Subcutaneous adipose tissue (tissue), 4 donors: ENCODE results near the gene SLIT3. TPM values are rescaled to one million over a fixed set of nuclear protein-coding genes. Genes with fewer than 3 reads are reported as not detected.

Experiments
- CTCF ChIP-seq: fragments of 450-650 bp; IDR thresholded peaks from one replicate; pipeline ENCODE4 v1.5.1; 2016; ENCODE audit warnings: low read depth, mild to moderate bottlenecking, control low read depth, antibody characterized with exemption, moderate library complexity
- total RNA-seq, 4 donors: library from RNA; depleted of rRNA; stranded (reverse); fragments of >200 nt; gene quantifications; one replicate each; pipeline ENCODE4 v1.1.0, GENCODE V29; 2016

SLIT3 gene
- total RNA-seq, 4 donors from 2014 or later, result 48.1 to 163 (median 83.2) TPM

DNA sequence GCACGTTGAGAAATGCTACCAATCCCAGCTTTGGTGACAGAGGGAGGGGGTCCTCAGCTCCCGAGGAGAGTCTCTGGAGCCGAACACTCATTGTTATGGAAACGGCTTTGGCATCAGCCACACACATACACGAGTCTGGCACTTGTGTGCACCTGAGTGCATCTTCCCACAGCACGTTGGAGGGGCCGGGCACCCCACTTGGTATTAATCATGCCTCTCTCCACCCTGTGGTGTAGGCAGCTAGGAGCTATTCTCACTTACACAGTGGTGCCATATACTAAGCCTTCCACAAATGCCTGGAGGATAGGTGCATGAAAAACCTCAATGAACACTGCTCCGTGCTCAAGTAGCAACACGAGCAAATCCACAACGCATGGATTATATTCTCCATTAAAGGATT is 587.9 kb downstream of the SLIT3 start:
- TF ChIP-seq CTCF, result no peak

GRCh38 chr5:168712280-168712924 is 588.5 kb downstream of the SLIT3 start:
- no peak for TF ChIP-seq CTCF

- TF ChIP-seq CTCF, result no peak
These were observed 590.2 kb downstream of the SLIT3 start for GRCh38 chr5:168710706-168711105.

DNA sequence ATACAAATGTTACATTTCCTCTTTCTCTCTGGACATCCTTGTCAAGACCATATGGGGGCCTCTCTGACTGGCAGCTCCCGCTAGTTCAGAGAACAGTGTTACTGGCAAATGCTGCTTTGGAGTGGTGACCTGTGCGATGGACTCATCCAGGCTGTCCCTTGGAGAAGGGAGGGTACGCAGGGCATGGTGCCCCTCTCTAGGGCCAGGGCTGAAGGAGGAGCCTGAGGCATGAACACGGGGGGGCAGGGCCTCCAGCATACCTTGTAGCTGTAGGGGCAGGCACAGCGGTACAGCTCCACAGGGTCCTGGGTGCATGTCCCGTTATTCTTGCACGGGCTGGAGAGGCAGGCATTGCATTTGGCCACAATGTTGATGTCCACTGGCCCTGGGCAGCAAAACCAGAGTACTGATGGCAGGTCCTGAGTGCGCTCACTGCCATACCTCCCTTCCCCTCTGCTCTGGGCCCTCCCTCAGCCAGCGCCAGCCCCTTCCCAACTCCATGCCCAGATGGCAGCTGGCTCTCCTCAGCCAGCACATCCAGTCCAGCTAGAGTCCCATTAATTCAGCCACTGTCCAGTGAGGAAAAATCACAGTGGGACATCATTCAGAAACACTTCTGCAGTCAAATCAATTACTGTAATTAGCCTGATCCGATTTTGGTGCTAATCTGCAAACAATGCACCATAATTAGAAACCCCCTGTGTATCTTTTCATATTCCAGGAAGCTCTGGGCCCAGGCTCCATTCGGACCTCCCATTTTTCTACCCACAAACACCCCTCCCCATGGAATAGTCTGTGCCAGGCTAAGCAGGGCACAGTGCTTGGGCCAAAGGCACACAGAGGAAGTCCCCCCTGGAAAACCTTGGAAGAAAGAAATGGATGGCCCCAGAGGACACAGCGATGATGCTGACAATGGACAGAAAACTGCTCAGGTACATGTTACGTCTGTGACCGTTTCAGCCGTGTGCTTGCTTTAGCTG is 592.9 kb downstream of the SLIT3 start:
- TF ChIP-seq CTCF, result no peak

DNA sequence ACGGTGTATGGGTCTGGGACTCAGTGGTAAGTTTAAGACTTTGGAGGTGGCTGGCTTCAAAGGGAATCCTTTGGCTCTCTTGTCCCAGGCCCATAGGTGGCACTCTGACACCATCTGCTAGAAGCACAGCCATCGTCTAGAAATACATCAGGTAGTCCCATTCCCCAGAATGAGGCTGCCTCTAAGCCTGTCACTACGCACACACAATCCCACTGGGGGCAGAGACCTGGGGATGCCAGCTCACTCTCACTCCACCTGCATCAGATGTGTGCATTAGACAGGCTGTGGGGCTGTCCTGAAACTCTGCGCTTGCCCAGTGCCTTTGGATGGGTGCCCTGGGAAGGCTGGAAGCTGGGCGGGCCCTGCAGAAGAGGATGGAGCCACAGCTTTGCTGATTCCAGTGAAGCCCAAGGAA is 594.3 kb downstream of the SLIT3 start:
- TF ChIP-seq CTCF, result no peak

DNA sequence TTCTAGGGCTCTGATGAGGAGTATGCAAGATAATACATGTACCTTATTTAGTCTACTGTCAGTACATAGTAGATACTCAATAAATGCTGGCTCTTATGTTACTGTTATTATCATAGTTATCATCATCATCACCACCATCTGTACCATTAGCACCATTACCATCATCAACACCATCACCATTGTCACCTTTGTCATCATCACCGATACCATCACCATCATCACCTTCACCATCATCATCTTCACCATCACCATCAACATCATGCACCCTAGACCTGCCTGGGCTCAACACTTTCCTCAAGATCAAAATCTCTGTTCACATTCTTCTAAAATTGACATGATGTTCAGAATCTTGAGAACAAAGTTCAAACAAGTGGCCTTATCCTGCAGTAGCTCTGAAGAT is 595.6 kb downstream of the SLIT3 start:
- no peak for TF ChIP-seq CTCF

DNA sequence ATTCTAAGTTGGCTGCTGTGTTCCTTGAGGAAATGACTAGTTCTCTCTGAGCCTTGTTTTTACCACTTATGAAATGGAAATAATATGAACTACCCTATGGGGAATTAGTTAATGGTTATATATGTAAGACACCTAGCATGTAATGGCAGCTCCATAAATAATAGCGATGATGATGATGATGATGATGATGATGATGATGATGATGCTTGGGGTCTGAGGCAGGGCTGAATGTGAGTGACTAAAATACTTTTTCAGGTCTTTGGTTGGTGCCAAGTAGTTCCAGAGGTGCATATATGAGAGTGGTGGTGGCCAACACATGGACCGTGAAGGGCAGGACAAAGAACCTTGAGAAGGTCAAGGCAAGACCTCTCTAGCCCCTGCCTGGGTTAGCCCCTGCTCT is 598.4 kb downstream of the SLIT3 start:
- no peak for TF ChIP-seq CTCF
